ENCODE results near the gene NKX6-2.
A peak's percentile ranks its signal among the peaks of the same experiment; 100 is the strongest.
"Not testable (repeated sequence)": the region's sequence is repeated elsewhere in the genome, so short reads cannot be mapped to it uniquely, and the experiment has no call there.

Gene NKX6-2

DNA sequence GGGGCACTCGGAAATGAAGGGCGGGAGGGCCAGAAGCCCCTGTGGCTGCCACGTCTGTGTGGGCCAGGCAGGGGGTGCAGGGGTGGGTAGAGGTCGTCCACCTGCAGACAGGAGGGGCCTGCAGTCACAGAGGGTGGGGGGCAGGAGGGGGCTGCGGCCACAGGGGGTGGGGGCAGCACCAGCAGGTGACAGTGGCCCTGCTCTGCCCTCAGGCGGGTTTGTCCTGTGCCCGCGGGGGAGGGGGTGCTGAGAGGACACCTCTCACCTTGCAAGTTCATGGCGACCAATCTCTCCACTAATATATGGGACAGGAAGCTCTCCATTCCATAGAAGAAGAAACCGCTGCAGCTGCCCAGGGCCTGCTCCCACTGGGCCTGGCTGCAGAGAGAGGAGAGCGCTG, 26.6 kb upstream of the NKX6-2 start:
- no peak for DNase-seq

DNA sequence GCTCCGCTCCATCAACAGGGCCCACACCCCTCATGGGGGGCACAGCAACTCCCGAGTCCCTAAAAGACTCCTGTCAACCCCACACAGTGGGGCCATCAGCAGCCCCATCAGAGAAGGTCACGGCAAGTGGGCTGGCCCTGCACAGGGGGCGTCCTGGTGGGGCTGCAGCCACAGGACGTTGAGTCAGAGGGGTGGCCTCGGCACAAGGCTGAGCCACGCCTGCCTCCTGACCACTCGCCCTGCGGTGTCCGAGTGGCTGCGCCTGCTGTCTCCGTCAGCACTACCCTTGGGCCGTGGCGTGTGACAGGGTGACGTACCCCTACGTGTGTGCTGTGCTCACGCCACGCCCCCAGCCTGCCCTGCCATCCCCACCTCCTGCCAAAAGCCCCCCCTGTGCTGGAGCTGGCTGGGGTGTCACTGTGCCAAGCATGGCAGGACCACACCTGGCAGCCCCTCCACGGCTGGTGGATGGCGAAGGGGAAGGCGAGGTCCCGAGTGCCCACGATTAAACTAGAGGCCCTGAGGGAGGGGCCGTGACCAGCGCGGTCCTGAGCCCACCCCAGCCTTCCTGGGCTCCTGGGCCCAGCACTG, 26.0 kb upstream of the NKX6-2 start:
- no peak for DNase-seq

DNA sequence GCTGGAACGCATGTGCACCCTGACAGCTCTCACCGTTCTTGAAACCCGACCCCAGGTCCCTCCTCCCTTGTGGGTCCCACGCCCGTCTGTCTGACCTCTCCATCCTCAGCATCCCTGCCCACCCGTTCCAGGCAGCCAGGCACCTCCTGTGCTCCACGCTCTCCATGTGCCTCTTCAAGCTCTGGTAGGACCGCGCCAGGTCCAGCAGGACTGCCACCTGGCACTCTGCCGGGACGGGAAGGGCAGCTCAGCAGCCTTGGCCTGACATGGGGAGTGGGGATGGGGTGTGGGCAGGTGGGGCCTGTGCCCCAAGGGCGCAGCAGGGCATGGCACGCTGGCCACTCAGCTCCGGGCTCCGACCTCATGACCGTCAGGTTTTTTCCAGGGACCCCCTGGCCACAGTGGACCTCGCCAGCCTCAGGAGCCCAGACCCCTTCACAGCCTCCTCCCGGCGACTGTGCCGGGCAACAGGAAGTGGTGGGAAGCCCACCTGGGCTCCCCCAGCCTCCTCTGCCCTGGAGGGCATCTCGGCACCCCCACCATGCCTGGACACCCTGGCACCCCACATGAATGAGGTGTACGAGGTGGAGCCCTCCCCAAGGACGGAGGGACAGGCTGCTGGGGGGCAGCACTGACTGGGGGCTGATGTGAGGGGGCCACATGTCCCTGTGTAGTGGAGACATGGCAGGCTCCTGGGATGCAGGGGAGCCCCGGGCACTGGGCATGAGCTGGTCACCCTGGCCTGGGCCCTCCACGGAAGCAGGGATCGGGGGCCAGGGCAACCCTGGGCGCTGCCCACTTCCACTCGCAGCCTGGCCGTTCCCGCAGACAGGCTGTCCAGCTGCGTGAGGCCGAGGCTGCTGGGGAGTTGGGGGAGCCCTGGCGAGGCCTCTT, 25.1 kb upstream of the NKX6-2 start:
- DNase-seq = no peak

DNA sequence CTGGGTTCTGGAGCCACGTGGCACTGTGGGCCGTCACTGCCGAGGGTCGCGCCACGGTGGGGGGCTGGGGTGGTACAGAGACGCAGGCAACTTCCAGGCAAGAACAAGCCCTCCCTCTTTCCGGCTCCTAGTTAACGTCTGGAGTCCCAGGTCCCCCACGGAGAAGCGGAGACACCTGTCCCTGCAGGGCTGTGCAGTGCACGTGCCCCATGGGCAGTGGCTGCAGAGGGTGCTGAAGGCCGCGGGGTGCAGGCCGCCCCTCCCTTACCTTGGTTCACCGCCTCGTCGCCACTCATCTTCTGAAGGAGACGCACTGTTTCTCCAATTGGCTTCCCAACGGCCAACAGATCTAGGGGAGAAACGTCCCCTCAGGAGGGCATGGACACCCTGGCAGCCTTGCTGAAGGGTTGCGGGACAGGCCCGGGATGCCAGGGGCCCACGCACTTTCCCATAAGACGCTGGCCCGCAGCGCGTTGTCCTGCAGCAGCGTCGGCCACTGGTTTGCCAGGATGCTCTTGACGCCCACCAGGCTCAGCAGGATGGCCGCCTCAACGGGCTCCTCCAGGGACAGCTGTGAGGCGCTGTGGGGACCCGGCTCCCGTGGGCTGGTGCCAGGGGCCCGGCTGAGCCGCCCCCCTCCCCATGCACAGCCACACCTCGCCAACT, 24.3 kb upstream of the NKX6-2 start:
- no peak for DNase-seq

DNA sequence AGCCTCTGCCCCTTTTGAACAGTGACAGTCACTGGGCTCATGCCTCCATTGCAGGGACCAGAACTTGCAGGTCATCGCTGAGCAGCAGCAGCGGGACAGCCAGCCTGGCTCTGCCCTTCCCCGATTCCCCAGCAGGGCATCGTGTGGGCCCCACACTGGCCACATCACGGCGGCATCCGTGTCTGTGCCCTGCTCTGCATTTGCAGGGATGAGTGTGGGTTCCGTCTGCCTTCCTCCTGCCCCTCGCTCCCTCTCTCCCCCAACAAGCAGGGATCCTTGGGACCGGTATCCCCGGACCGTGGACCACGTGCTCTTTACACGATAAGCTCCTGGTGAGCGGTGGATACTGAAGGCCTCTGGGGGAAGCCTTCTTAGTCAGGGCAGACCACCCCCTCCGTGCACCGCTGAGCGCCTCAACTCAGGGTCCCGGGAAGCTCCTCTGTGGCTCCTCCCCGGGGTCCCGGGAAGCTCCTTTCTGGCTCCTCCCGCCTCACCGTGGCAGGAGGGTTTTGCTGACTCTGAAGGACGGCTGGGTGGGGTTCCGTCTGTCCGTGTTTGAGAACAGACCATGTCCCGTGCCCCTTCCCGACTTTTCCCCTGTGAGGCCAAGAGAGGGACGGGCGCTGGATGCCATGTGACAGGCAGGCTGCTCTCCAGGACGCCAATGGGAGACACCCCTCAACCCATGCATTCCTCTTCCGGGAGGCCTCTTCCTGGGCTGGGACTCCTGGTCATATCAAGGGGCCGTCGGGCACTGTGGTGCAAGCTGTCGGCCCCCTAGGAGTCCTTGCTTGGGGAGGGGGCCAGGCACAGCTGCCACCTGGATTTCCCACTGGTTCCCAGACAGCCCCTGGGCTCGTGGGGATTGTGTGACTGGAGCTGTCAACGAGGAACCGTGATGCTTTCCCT, 23.5 kb upstream of the NKX6-2 start:
- DNase-seq = no peak

DNA sequence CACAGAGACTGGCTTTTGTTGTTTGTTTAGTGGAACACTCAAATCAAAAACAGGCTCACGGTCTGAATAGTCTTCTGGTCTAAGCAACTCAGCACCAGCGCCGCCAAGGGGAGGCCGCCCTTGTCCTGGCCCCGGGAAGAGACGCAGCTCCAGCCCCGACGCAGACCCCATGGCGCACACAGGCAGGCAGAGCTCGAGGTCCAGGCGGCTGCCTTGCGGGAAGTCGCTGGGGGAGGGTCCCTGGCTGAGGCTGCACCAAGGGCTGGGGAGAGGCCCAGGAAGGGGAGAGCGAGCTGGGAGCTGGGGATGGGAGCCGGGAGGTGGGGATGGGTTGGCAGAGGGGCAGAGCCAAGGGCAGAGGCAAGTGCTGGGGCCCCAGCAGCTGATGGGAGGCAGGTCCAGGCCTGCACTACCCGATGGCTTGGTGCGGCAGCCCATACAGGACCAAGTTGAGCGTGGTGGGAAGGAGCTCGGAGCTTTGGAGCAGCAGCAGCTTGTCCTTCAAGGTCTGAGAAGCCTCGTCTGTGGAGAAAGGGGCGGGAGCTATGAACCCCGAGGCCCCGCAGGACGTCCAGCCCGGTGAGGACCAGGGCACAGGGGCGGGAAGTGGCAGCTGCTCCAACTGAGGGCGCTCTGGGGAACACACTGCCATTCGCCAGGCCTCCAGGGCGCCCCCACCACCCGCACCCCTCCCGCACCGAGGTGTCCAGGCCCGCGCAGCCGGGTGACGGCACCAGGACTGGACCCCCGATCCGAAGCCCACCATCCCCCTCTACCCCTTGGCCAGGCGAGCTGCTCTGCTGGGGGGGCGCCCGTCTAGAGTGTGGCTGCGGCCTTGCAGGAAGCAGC, 22.7 kb upstream of the NKX6-2 start:
- peak in 1 of 5 donors; percentile 6 for DNase-seq

DNA sequence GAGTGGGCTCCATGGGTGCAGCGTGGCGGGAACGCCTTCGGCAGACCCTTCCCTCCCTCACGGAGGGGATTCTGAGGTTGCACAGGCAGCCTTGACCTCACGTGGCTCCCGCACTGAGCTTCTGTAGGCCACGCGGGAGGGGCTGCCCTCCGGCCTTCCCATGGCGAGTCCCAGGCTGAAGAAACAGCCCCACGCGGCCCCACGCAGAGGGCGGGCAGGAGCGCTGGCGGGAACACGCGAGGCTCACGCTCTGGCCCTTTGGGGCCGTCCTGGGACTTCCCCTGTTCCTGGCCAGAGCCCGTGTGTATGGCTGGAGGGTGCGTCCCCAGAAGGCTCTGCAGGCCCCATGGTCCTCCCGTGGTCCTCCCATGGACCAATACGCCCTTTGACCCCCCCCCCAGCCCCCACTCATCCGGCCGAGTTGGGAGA, 21.7 kb upstream of the NKX6-2 start:
- no peak for DNase-seq

DNA sequence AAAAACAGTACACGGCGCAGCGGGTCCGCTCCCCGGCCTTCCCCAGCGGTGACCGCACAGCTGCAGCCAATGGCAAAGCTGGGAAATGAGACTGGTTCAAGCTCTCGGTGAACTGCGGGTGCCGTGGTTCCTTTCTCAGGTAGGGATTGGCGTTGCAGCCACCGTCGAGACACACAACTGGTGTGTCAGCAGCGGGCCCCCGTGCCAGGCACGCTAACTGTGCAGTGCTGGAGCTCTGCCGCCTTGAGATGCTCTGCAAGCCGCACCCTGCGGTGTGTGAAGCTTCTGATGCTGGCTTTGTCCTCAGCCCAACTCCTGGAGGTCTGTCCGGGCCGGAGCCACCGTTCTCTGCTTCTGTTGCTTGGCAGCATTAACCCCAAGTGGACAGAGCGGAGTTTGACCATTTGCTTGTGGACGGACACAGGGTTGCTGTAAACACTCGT, 20.6 kb upstream of the NKX6-2 start:
- no peak for DNase-seq

DNA sequence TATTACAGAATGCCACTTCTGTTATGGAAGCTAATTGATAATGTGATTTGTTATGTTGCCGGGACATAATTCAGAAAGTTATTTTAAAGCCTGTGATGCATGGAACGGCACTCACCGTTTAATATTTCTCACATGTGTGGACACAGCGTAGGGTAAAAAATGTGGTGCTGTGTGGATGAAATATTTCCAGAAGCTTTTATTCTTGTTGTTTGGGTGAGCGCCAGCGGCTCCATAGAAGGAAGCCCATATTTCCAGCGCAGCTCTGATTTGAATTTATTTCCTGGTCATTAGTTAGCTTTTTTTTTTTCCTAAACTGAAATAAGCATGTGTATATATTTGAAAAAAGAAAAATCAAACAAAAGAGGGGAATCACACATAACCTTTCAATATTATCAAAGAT, 20.2 kb upstream of the NKX6-2 start:
- DNase-seq = no peak

DNA sequence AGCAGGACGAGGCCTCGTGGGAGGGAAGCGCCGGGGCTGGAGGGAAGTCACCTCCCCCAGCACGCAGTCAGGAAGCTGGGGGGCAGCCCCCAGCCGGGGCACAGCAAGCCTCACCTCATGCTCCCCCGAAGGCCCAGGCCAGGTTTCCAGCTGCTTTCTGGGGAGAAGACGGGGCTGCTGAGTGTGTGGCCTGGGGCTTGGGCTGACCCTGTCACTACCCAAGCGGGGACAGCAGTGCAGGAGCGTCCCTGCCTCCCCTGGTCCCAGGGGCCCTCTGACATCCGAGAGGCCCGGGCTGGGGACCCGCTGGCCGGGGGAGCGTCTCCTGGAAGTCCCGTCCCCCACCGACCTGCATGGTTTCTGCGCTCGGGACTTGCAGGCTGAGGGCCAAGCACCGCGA, 19.7 kb upstream of the NKX6-2 start:
- peak in 1 of 5 donors; percentile 4 for DNase-seq

DNA sequence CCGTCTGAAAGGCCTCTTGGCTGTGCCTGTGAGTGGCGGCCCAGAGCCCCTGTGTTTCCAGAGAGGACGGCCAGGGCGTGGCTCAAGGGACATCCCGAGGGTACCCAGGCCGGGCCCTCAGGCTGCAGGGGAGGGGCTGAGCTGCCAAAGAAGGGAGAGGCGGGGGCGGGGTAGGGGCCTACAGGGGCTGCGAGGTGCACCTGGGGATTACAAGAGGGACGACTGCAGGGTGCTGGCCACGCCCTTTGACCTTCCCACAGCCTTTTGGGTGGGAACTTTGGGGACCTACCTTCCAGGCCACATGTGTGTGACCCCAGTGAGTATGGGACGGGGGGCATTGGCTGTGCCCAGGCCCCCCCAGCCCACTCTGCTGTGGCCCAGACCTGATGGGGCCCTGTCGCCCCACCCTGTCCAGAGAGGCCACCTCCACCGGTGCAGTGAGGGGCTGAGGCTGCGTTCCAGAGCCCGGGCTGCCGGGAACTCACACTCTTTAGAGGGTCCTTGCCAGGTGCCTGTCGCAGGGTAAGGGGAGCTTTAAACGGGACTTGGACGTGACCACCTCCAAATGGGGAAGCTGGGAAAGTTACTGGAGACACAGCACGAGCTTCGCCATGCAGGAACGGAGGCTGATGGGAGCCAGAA, 19.0 kb upstream of the NKX6-2 start:
- DNase-seq = peak in 1 of 5 donors; percentile 7

DNA sequence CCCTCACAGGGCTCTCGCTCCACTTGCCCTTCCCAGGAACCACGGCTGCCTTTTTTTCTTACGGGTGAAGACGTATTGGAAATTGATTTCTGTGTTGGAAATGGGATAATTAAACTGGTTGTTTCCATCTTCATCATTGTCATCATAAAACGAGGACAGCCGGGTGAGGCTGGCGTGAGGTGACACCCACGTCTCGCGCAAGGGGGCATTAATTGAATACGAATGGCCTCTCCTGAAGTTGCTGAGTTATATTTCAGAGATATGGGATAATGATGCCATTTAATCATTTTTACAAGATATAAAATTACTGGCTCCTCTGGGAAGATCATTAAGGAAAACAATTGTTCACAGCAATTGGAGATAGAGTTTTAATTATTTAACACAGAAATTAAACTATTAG, 18.3 kb upstream of the NKX6-2 start:
- no peak for DNase-seq

DNA sequence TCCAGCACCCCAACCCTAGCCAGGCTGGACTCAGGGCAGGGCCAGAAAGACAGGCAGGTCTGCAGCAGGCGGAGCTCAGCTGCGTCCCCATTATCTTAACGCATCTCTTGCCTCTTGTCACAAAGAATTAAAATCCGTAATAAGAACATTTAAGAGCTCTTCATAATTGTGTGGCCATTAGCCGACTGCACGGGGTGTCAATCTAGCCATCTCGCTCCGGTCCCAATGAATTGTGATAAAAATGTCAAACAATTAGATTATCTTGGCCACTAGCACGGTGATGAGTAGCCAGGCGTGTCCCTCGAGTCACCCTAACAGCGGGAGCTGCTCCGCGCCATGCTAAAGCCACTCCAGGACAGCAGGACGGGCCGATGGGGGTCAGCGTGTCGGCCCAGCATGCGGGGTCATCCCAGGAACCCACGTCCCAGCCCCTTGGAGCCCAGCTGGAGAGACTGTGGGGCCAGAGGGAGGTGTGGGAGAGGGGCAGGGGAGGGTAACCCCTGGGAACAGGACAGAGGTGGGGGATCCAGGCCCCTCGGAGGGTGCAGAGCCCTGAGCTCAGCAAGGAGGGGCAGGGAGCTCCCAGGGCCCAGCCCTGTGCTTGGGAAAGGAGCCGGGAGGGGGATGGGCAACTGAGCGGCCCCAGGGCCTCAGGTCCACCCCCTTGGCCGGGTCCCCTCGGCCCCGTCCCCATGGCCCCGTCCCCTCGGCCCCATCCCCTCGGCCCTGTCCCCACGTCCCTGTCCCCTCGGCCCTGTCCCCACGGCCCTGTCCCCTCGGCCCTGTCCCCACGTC, 17.7 kb upstream of the NKX6-2 start:
- DNase-seq = peak in 1 of 5 donors; percentile 11

DNA sequence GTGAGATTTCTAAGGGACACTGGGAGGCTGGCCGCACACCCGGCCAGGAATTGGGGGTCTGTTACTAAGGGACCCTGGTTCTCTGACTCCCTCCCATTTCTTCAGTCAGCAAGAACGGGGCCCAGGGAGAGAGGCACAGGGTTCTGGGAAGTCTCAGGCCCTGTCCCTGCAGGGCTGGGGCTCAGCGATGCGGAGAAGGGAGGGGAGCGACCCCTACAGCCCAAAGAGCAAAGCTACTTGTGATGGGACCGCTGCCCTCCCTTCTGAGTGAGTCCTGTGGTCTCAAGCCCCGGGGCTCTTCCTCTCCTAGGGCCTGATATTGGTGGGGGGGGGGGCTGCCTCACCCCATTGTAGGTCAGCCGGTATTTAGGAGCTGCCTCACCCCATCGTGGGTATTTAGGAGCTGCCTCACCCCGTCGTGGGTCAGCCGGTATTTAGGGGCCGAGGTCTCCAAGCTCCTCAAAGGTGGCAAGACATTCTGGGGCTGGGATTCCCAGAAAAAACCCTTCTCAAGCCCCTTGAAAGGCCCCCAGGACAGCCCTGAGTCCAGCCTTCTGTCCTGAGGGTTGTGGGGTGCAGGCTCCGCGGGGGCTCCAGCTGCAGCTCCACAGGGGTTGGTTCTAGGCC, 16.9 kb upstream of the NKX6-2 start:
- peak in 1 of 5 donors; percentile 3 for DNase-seq

DNA sequence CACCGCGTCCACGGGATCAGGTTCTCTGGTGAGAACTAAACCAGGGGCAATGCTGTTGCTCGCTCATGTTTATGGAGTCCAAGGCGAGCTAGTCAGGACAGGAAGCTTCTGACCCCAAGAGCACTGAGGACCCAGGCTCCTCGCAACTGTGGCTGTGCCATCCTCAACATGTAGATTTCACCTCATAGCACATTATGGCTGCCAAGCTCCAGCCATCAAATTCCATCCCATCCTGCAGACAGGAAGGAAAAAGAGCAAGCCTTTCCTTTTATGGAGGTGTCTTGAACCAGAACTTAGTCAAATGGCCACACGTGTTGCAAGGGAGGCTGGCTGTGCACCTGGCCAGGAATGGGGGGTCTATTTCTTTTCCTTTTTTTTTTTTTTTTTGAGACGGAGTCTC, 16.1 kb upstream of the NKX6-2 start:
- DNase-seq = no peak

DNA sequence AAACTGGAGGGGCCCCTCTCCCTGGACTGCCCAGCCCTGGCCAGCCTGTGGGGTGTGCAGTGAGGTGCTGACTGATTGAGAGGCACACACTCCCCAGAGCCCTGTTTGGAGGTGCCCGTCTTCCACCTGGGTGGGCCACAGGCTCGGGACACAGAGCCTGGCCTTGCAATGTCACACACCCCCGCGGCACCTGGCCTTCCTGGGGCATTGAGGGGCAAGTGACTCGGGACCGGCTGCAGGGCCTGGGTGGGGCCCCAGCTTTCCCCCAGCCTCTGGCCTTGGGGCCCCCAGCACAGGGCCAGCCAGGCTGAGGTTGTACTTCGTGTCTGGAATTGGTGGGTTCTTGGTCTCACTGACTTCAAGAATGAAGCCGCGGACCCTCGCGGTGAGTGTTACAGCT, 13.9 kb upstream of the NKX6-2 start:
- peak in 2 of 5 donors; percentile 4 to 5 for DNase-seq

DNA sequence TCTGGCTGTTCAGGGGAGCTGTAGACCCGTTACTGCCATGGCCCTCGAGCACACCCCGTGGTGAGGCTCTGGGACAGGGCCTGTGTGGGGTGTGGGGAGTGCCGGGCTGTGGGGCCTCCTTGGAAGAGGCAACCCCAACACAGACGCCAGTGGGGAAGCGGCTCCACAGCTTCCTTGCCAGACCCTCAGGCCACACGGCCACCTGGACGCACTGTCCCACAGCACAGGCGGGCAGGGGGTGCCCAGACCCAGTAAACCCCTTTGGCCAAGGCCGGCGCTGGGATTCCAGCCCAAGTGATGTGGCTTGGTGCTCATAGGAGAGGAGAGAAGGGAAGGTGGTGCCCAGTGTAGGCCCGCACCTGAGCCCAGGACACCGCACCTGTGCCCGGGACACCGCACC, 12.9 kb upstream of the NKX6-2 start:
- peak in 1 of 5 donors; percentile 5 for DNase-seq

DNA sequence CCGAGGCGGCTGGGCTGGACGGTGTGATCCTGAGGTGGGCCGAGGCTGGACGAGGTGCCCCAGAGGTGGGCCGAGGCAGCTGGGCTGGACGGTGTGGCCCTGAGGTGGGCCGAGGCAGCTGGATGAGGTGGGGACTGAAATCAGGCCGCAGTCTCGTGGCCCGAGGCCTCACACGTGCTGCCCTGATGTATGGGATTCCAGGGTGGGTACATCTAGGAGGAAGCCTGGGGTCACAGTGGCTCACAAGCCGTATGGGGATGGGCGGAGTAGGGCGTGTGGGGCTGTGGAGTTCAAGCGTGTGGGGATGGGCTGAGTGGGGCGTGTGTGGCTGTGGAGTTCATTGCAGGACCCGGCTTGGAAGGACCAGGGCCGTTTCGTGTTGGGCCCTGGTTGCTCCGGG, 12.5 kb upstream of the NKX6-2 start:
- no peak for DNase-seq

DNA sequence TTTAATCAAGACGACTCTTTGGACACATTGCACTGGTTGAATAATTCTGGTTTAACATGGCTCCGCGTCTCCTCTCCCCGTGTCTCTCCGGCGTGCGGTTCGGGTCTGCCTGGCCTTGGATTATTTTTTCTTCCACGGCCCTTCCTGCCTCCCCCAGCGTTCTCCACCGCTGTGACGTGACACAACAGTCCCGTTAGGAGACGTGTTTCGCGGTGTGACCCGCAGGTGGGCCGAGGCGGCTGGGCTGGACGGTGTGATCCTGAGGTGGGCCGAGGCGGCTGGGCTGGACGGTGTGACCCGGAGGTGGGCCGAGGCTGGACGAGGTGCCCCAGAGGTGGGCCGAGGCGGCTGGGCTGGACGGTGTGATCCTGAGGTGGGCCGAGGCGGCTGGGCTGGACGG, 12.0 kb upstream of the NKX6-2 start:
- DNase-seq = not testable (repeated sequence)

DNA sequence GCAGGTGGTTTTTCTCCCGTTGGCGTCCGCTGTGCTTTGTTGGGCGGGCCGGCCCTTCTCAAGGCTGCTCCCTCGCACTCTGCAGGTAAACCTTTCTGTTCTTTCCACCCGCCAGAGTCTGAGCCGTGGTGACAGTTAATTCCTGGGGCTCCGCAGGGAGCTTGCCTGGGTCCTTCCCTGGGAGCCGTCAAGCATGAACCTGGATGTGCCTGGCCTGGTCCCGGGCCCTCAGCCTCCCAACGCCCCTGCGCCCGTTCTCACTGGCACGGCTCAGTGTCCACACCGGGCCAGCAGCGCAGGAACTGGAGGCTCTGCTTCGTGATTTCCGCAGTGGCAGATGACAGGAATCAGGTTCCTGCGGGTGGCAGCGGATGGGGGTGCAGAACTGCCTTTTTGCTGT, 10.9 kb upstream of the NKX6-2 start:
- no peak for DNase-seq
